T47D (cell line): ENCODE measurements around the gene COX20.

ENCODE experiments used
- DNase-seq, 2 experiments: peaks; one replicate each; pipeline versions ENCODE4 v3.0.0 to v3.0.0-alpha.2; 2011 to 2012; ENCODE audit warnings: low read depth in 1 of 2, low spot score in 1 of 2
- JUND ChIP-seq: IDR thresholded peaks from 2 replicates; pipeline ENCODE4 v1.6.1; 2012; ENCODE audit warnings: low read depth
- in situ Hi-C: cut with HindIII; loops from 2 replicates; pipeline ENCODE4 v1.10.0; 2016; ENCODE audit warnings: low sequenced_read_pairs, low pct_unique_long_range_greater_than_20kb

COX20 gene

GRCh38 chr1:244862699-244863490 is 27.4 kb downstream of the COX20 start:
- TF ChIP-seq JUND = no peak; the same call in 1 of the 2 replicates
- in situ Hi-C loops = no loop called here
- peak; percentile 60 to 96 for DNase-seq

- in situ Hi-C loops = no loop called here
- TF ChIP-seq JUND = no peak
- no peak for DNase-seq
These were observed 28.2 kb downstream of the COX20 start for GRCh38 chr1:244863491-244864252.

- in situ Hi-C loops = no loop called here
- TF ChIP-seq JUND = no peak
- peak; percentile 71 to 98 for DNase-seq
These were observed 29.0 kb downstream of the COX20 start, which contains the start of gene HNRNPU for GRCh38 chr1:244864253-244865027. TSS of gene HNRNPU (minus strand) at chr1:244864543. CDS start at chr1:244864307, 236 bp downstream.

- TF ChIP-seq JUND = no peak
- in situ Hi-C loops = no loop called here
- DNase-seq = no peak
These were observed 29.5 kb downstream of the COX20 start for GRCh38 chr1:244865028-244865371.

GRCh38 chr1:244865820-244866219 is 30.4 kb downstream of the COX20 start:
- in situ Hi-C loops = no loop called here
- DNase-seq = no peak
- no peak for TF ChIP-seq JUND

- in situ Hi-C loops = no loop called here
These were observed 30.9 kb downstream of the COX20 start for GRCh38 chr1:244866355-244866754.

GRCh38 chr1:244868484-244869363 is 33.3 kb downstream of the COX20 start:
- no peak for DNase-seq
- no peak for TF ChIP-seq JUND
- in situ Hi-C loops = no loop called here

More at GRCh38 chr1:244866355-244866754, 30.9 kb downstream of the COX20 start:
- TF ChIP-seq JUND = no peak
- no peak for DNase-seq

GRCh38 chr1:244869364-244869827 is 33.9 kb downstream of the COX20 start:
- no peak for TF ChIP-seq JUND
- in situ Hi-C loops = no loop called here
- DNase-seq = peak in 1 of 2 experiments; percentile 83

- no peak for DNase-seq
- no peak for TF ChIP-seq JUND
- in situ Hi-C loops = no loop called here
These were observed 34.5 kb downstream of the COX20 start for GRCh38 chr1:244869950-244870349.

GRCh38 chr1:244874974-244875579 is 39.6 kb downstream of the COX20 start:
- no peak for DNase-seq
- in situ Hi-C loops = no loop called here
- no peak for TF ChIP-seq JUND

- TF ChIP-seq JUND = no peak
- in situ Hi-C loops = no loop called here
These were observed 40.9 kb downstream of the COX20 start for GRCh38 chr1:244876228-244876910.

More at GRCh38 chr1:244876228-244876910, 40.9 kb downstream of the COX20 start:
- no peak for DNase-seq
